ENCODE data around the gene SPPL2A.

- TF ChIP-seq MTA1 (IDR thresholded peaks at IDR 0.05; ENCODE audit: borderline replicate concordance) (no peak), ZNF561 (CRISPR knock-in tag; conservative IDR thresholded peaks at IDR 0.05) (no peak), ARID3B (CRISPR knock-in tag; IDR thresholded peaks at IDR 0.05; ENCODE audit: borderline replicate concordance) (no peak), CREM (IDR thresholded peaks at IDR 0.05; ENCODE audit: low read depth) (no peak), EZH2 (IDR thresholded peaks at IDR 0.05; ENCODE audit: borderline replicate concordance, low read depth, low read length) (no peak), YY1 (IDR thresholded peaks at IDR 0.05; ENCODE audit: borderline replicate concordance in 1 of 3, control insufficient read depth in 1 of 3, extremely low read depth in 1 of 3, insufficient read depth in 3 of 3, insufficient read length in 1 of 3, insufficient replicate concordance in 2 of 3, low read depth in 1 of 3, low read length in 2 of 3) (no peak), CBX3 (IDR thresholded peaks at IDR 0.05; ENCODE audit: borderline replicate concordance in 1 of 2, low read length in 2 of 2) (no peak), E2F5 (CRISPR knock-in tag; IDR thresholded peaks at IDR 0.05) (no peak), ZNF121 (CRISPR knock-in tag; conservative IDR thresholded peaks at IDR 0.05) (no peak), KAT7 (CRISPR knock-in tag; IDR thresholded peaks at IDR 0.05; ENCODE audit: borderline replicate concordance) (no peak)
- TF ChIP-seq, protein P1, sequence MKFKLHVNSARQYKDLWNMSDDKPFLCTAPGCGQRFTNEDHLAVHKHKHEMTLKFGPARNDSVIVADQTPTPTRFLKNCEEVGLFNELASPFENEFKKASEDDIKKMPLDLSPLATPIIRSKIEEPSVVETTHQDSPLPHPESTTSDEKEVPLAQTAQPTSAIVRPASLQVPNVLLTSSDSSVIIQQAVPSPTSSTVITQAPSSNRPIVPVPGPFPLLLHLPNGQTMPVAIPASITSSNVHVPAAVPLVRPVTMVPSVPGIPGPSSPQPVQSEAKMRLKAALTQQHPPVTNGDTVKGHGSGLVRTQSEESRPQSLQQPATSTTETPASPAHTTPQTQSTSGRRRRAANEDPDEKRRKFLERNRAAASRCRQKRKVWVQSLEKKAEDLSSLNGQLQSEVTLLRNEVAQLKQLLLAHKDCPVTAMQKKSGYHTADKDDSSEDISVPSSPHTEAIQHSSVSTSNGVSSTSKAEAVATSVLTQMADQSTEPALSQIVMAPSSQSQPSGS (CRISPR knock-in tag; IDR thresholded peaks at IDR 0.05), result no peak
Measured at GRCh38 chr15:50786871-50787270, 21.4 kb upstream of the SPPL2A start.
